Limb (tissue), 2 donors: ENCODE measurements around the gene FRMD4A.
"Not testable (repeated sequence)": the region's sequence is repeated elsewhere in the genome, so short reads cannot be mapped to it uniquely, and the experiment has no call there.

Source experiments
- DNase-seq, 2 donors: peaks; one replicate each; pipeline ENCODE4 v3.0.0-alpha.2; 2016; ENCODE audit errors: extremely low spot score in 2 of 2

Gene FRMD4A

DNA sequence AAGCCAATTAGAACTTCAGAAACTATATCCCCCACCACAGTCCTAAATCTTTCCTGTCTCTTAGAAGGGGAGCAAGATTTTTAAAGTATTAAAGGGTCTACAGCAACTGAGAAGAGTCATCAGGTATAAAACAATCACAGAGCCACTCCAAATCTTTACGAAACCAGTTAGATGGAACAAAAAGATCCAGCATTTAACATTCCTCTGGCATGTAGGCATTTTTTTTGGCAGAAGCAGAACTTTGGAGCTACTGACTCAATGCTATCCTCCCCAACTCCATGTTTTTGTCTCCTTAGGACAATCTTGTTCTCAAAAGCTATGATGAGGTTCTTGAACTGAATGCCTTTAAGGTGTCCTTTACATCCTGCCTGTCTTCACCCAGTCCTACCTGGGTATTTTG, 410.7 kb downstream of the FRMD4A start:
- no peak for DNase-seq

DNA sequence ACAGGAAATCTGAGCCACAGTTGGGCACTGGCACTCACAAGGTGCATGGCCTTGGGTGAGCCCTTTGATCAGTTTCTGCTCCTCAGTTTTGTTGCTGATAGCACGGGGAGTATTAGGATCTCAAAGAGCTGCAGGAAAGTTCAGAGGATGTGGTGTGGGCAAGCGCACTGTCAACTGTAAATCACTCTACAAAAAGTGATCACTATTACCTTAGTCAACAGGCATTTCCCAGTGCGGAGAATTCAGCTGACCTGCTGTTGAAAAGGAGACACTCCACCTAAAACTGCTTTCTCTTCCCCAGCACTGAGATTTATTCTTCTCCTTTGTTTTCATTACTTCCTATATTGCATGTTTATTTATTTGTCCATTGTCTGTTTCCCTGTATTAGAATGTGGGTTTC, 412.9 kb downstream of the FRMD4A start:
- no peak for DNase-seq

DNA sequence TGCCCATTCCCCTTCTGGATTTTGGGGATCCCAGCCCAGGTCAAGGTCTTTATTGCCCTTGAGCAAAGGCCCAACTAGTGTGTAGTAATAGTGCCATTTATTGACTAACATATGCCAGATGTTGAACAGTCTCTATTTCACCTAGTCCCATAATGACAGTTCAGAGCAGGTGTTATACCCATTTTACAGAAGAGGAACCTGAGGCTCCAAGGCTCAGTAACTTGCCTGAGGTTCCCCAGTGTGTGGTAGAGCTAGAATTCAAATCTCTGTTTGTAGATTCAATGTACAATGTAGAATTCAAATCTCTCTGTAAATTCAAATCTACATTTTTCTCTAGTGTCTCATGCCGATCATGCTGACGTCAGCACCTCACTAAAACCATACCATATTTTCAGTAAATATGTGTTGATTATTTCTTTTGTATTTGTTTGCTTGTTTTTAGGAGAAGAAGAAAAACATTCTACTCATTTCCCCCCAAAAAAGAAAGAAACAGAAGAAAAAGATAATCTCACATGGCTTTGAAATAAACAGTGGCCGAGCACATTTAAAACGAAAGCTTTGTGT, 414.3 kb downstream of the FRMD4A start:
- DNase-seq = no peak

DNA sequence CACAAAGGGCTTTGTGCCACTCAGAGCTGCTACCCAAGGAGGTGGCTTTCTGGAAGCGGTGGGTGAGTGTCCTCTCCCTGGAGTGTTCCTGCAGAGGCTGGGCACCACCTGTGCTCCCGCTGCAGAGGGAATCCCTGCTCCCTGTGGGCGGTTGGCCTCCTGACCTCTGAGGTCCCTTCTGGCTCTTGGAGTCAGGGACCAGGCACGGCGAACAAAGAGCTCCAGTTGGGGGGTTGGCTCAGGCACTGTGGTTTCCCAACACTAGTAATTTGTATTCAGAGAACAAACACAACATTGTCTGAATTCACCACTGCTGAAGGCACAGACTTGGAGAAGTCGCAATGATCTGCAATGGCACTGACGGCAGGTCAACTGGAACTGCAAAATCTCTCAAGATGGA, 415.0 kb downstream of the FRMD4A start:
- no peak for DNase-seq

DNA sequence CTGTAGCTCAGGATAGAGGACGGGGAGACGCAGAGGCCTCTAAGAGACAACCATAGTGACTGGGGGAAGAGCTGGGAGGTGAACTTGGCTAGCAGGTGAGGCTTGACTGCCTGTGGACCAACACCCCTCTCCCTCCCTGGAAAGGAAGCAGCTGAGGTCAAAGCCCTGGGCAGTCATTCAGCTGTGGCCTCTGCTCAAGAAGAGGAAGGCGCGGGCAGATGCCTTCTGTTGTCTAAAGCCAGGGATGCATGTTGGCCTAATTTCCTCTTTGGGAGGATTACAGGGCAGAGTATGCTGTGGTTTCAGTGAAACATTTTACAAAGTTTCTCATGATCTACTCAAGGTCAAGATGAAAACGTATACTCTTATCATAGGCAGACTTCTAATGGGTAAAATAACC, 416.8 kb downstream of the FRMD4A start:
- no peak for DNase-seq

DNA sequence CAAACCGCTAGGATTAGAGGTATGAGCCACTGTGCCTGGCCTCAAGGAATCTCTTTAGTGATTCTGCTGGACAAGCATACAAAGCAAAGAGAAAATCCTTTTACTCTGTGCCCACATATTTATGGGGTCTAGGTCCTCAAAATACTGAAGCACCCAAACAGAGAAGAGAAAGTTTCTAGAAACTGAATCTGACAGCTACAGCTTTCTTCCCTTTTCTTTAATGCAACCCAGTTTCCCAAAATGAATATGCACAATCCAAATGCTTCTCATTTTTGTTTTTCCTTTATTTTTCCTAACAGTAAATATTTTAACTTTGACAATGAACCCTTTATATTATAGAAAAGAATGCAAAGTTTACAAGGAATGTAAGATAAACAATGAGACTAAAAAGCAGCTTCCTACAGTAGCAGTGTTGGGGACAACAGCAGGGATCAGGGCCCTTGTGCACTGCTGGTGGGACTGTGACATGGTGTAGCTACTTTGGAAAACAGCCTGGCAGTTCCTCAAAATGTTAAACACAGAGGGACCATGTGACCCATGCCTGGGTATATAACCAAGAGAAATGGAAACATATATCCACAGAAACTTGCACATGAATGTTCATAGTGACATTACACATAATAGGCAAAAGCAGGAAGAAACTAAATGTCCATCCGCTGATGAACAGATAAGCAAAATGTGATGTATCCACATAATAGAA, 418.8 kb downstream of the FRMD4A start:
- DNase-seq = no peak

DNA sequence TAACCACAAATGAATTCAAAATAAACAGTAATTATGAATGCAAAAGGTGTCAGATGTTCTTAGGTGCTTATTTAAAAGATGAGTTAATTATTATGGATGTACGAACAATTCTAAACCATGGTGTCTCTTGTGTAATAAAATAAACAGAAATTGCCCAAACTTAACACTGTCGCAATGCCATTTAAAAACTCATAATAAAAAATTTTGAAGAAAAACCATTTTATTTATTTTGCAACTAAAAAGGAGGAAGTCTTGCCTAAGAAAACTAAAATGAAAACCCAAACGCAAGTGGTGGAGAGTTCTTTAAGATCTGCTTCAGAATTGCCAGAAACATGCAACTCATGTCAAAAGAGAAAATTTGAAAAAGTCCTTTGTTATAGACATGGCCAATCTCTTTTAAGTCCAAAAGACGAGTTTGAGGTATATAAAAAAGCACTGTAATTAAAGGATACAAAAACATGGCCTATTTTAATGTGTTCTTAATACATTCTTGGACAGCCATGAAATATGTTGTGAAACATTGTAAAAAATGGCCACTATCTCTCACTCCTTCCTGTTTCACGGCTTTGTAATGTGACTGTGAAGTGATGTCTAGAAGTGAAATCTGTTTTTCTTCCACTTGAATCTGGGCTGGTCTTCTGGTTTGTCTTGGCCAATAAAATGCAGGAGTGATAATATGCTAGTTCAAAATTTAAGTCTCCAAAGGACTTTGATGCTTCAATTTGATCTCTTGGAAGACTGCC, 421.0 kb downstream of the FRMD4A start:
- DNase-seq = no peak

DNA sequence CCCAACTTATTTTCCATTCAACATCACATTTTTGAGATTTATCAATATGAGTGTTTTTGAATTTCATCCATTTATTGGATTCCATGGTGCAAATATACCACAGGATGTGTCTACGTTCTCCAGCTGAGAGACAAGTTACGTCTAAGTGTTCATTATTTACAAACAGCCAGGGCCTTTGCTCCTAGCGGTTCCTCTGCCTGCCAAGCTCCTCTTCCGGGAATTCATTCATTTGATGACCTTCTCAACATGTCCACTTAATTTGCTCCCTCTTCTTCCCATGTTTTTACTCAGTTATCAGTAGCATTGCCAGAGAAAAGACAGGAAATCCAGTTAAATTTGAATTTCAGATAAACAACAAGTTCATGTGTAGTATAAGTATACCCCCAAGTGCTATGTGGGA, 422.2 kb downstream of the FRMD4A start:
- DNase-seq = no peak

DNA sequence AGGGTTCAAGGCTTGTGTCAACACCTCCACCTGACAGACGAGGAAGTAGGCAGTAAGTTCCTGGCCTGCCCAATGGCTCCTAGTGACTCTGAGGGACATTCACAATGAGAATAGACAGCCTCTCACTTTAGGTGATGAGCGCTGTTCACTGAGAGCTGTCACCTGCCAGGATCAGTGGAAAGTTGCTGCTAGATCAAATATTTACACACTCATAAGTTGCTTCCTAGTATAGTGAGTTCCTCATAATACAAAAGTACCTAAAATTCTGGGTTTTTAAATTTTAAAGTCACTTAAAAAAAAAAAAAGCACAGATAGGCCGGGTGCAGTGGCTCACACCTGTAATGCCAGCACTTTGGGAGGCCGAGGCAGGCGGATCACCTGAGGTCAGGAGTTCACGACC, 423.2 kb downstream of the FRMD4A start:
- DNase-seq = no peak

DNA sequence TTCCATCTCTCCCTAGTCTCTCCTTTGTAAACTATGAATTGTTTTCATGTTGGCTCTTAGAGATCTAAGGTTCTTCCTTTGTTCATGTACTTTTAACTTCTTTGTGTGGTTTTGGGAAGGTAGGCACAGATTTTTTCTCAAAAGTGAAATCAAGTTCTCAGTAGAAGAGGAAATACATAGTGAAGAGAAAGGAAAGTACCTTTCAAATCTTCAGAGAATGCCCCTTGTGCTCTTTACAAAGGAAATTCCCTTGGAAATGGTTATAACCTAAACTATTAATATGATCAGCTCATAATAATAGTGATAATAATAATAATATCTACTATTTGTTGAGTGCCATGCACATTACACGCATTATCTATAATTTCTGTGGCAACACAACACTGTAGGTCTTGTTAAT, 425.4 kb downstream of the FRMD4A start:
- no peak for DNase-seq

DNA sequence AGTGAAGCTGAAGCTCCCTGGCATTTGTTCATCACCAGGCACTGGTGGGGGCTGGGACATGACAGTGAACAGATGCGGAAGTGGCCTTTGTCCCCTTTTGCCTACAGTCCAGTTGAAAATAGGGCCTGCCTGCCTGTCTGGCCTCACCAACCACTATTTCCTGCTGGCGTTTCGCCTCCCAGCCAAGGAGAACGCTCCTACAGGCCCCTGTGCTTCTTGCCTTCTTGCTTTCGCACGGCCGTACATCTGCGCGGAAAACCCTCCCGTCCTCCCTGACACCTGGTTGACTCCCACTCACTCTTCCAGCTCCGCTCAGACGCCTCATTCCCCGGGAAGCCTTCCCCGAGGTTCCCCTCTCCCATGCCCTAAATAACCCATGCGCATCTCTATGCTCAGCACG, 426.7 kb downstream of the FRMD4A start:
- DNase-seq = no peak

DNA sequence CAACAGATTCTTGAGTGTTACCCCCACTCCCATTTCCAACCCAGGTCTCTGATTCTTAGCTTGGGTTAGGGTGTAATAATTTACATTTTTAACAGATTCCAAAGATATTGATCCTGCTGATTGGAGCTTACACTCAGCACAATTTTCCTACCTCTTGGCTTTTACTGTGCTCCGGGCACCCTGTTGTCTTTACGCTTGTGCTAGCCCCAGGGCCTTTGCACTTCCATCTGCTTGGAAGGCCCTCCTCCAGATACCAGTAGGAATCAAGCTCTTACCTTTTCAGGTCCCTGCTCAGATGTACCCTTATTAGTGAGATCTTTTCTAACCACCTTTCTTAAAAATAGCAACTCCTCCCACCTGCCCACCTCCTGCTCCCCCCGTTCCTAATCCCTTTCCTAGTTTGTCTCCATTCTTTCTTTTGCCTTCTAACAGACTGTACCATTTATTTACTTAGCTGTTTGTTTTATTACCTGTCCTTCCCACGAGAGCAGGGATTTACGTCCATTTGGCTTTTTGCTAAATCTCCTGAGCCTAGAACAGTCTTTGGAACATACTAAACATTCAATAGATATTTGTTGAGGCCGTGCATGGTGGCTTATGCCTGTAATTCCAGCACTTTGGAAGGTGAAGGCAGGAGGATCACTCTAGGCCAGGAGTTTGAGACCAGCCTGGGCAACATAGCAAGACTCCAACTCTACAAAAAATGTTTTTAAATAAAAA, 427.7 kb downstream of the FRMD4A start:
- no peak for DNase-seq

DNA sequence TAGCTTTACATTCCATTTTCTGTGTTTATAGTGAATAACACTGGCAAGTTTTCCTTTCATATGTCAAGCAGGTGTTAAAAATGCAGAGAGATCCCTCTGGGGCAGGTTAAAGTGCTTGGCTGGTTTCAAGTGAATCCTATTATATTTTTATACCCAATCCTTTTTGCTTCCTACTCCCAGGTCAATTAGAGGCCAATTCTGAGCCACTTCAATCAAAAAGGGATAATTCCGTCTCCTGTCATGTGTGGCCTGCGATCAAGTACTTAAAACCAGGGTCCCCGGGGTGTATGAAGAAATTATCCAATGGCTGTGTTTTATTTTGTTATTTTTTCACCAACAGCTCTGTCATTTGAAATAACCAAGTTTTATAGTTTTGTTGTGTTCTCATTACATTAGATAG, 430.8 kb downstream of the FRMD4A start:
- DNase-seq = no peak

DNA sequence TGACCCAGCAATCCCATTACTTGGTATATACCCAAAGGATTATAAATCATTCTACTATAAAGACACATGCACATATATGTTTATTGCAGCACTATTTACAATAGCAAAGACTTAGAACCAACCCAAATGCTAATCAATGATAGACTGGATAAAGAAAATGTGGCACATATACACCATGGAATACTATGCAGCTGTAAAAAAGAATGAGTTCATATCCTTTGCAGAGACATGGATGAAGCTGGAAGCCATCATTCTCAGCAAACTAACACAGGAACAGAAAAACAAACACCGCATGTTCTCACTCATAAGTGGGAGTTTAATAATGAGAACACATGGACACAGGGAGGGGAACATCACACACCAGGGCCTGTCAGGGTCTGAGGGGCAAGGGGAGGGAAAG, 434.6 kb downstream of the FRMD4A start:
- DNase-seq = not testable (repeated sequence)

DNA sequence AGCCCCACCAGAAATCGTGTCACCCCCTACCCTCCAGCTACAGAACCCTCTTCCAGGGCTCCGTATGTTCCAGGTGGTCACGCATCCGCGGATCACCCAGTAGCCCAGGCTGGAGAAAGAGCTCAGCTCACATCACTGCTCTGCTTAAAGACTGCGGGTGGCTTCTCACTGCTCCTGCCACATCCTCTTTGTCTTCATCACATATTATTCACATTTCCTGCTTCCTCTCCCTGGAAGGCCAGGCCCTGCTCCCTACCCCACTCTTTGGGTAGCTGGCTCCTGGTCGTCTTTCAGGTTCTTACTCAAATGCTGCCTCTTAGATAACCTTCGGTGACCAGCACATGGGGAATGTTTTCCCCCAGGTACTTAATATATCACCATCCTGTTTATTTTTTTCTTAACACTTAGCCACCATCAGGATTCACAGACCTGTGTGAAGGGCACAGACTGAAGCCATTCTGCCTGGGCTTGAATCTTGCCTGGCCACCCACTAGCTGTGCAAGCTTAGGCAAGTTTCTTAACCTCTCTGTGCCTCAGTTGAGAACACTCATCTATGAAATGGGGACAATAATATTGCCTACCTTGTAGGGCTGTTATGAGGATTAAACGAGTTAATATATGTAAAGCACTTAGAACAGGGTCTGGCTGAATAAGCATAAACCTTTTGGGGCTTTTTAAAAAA, 436.2 kb downstream of the FRMD4A start:
- no peak for DNase-seq

DNA sequence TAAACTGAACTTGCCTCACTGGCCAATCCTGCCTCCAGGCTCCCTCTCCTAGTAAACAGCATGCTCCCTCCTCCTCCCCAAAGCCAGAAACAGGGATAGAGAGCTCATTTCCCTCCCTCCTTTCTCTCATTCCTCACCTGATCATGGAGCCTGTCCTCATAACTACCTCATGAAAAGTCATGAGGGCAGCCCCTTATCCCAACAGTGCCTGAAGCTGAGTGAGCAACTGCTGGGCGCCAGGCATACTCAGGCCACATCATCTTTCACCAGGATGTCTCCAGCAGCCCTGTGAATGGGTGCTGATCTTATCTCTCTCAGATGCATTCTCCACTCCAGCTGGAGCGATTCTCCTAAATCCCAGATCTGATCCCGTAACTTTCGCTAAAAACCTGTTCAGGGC, 436.8 kb downstream of the FRMD4A start:
- no peak for DNase-seq

DNA sequence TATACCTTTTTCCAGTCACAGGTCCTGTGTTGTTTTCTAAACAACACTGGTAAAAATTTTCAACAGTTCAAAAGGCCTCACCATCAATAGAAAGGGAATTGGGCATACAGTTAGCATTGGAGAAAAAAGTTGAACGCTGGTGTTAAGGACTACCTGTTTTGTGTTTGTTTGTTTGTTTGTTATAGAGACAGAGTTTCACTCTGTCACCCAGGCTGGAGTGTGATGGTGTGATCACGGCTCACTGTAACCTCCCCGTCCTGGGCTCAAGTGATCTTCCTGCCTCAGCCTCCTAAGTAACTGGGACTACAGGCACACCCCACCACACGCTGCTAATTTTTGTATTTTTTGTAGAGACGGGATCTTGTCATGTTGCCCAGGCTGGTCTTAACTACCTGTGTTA, 437.9 kb downstream of the FRMD4A start:
- no peak for DNase-seq

DNA sequence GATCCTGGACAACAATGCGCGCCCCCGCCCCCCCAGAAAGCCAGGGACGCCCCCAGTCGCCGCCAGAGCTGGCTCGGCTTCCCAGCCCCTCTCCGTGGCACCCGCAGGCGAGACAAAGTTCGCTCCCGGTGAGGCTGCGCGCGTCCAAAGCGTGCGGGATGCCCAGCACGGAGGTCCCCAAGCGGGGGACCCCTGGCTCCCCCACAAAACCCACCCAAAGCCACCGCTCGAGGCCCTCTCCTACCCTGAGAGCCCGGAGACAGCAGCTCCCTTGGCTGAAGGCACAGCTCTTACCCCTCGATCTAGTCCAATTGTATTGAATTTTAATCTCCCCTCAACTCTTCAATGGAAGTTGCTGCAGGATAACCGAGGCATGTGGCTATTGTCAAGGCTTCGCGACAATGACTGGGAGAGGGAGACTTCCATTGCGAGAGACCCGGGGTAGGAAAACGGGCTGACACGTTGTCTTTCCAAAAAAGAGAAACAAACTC, 438.7 kb downstream of the FRMD4A start:
- DNase-seq = no peak

DNA sequence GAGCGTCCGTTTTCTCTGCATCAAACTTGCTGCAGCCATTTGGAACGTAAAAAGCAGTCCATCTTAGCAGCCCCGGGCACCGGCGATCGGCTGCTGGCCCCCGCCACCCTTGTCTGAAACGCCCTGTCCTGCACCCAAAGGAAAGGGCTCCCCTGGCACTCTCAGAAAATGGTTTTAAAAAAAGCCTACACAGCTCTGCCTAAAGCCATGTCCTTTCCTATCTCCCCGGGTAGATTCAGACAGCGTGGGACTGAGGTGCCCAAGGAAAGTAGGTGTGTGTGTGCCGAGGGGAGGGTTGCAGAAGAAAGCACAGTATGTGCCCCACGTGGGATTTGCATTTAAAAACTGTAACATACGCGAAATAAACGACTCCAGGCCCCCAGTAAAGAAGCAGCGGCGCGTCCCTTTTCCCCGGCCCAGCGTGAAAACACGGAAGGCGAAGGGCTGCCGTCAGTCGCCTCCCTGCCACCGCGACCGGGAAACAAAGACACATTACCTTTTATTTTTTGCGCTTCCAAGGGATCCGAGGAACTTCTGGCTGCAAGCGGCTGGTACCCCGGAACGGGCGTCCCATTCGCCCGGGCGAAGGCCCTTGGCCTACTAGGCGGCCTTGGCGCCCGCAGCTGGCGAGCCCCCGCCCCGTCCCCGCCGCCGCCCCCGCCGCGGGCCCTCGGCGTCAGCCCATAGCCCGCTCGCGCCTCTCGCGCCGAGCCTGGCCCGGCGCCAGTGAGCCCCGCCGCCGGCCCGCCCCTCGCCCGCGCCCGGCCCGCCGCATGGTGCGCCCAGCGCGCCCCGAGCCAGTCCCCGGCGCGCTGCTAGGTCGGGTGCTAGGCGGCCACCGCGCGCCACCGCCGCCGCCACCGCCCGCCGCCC, 439.4 kb downstream of the FRMD4A start:
- peak in 1 of 2 donors; percentile 78 for DNase-seq
